AG10803 (cell line): Measurements from ENCODE around the gene ALG3.

Source experiments
- DNase-seq: peaks from one replicate; pipeline ENCODE4 v3.0.0; 2010; ENCODE audit warnings: low read depth
- H3K4me3 ChIP-seq: 2 replicates; pipeline ENCODE4 v1.5.1; 2011; ENCODE audit warnings: mild to moderate bottlenecking, low read length, control low read depth
- TF ChIP-seq, protein P1 (sequence below): conservative IDR thresholded peaks from 2 replicates; pipeline ENCODE4 v1.5.1; 2011; ENCODE audit warnings: mild to moderate bottlenecking, low read length, control low read depth, inconsistent platforms

Gene ALG3

DNA sequence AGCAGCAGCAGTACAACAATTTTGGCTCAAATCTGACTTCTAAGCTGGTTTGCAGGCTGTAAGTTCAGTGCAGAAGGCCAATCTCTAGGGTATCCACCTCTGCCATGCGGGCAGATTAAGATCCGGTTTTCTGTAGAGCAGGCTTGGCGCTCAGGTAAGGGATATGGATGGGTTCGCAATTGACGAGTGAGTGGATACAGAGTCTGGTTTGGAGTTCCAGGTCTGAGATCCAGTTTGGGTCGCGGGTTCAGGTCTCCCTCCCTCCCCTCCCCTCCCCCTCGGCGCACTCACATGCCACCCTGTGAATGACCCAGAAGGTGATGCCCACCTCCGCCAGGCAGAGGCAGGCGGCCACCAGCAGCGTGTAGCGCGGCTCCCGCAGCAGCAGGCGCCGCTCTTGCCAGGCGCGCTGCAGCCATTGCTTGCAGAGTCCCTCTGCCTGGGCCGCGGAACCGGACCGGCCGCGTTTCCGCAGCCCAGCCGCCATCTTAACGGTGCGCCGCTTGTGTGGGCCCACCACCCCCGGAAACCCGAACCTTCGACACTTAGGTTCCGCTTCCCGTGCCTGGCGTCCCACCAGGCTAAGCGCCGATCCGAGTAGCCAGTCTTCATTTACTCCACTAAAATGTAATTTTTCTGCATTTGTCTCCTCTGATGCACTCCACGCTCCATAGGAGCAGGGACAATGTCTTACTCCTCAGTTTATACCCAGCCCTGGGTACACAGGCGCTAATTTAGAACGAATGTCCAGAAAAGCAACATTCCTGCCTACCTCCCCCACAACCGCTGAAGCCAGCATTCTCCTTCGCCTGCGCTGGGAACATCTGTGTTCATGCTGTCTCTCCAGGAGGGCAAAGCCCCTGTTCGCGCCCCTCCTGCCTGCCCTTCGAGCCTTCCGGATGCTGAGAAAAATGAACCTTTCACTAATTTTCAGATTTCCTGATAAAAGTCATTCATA lies at the start of gene ALG3:
Gene ALG3, minus strand, starts transcription at position 509 of the 958 bp plus-strand sequence. Its CDS starts 22 bp downstream, at position 487.
- H3K4me3 ChIP-seq, result peak within 1 kb of the TSS; percentile 100
- TF ChIP-seq, protein P1, sequence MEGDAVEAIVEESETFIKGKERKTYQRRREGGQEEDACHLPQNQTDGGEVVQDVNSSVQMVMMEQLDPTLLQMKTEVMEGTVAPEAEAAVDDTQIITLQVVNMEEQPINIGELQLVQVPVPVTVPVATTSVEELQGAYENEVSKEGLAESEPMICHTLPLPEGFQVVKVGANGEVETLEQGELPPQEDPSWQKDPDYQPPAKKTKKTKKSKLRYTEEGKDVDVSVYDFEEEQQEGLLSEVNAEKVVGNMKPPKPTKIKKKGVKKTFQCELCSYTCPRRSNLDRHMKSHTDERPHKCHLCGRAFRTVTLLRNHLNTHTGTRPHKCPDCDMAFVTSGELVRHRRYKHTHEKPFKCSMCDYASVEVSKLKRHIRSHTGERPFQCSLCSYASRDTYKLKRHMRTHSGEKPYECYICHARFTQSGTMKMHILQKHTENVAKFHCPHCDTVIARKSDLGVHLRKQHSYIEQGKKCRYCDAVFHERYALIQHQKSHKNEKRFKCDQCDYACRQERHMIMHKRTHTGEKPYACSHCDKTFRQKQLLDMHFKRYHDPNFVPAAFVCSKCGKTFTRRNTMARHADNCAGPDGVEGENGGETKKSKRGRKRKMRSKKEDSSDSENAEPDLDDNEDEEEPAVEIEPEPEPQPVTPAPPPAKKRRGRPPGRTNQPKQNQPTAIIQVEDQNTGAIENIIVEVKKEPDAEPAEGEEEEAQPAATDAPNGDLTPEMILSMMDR, result no peak
- DNase-seq, result peak; percentile 88

DNA sequence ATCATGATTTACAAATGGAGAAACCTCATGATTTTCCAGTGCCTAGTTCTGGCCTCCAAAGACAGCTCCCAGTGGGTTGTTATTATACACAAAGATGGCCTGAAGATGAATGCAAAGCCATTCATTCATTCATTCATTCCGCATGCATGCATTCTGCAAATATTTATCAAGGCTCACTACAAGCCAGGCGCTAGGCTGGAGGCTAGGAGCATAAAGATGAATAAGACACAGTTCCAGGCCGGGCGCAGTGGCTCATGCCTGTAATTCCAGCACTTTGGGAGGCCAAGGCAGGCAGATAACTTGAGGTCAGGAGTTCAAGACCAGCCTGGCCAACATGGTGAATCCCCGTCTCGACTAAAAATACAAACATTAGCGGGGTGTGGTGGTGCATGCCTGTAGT lies 47.9 kb upstream of the ALG3 start:
- TF ChIP-seq, protein P1, result no peak
- no peak overlapping the region for H3K4me3 ChIP-seq
- no peak for DNase-seq

DNA sequence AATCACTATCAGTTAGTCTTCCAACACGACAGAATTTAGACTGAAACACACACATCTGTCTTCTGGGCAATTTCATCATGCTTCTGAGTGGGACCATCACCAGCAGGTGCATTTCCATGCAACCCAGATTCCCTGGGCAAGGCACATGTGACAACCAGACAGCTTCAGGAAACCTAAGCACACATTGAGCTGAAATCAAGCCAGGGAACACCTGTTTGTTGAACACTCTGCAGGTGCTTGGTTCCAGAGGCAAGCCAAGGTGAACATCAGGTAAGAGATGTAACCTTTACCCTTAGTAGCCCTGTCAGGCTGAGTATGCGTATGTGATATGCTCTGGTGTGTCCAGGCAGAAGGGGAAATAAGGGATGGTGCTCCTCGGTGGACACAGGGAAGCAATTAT lies 47.0 kb upstream of the ALG3 start:
- DNase-seq, result no peak
- H3K4me3 ChIP-seq, result no peak overlapping the region
- TF ChIP-seq, protein P1, result no peak

DNA sequence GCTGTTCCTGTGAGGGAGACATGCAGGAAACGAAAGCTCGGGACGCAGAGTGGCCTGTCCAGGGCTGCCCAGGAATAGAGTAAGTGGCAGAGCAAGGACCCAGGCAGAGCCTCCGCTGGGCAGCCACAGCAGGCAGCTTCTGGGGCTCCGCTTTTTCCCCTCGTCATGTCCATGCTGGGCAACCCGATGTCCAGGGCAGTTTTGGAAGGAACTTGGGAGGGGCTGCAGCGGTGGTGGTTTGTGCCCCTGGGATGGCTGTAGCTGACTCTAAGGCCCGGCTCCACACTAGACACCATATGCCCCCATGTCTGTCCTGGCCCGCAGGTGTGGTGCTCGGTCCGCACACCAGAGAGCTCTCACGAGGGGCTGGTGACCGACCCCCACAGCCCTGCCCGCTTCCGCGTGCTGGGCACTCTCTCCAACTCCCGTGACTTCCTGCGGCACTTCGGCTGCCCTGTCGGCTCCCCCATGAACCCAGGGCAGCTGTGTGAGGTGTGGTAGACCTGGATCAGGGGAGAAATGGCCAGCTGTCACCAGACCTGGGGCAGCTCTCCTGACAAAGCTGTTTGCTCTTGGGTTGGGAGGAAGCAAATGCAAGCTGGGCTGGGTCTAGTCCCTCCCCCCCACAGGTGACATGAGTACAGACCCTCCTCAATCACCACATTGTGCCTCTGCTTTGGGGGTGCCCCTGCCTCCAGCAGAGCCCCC lies 43.1 kb upstream of the ALG3 start:
- DNase-seq, result no peak
- H3K4me3 ChIP-seq, result no peak overlapping the region
- TF ChIP-seq, protein P1, result no peak

DNA sequence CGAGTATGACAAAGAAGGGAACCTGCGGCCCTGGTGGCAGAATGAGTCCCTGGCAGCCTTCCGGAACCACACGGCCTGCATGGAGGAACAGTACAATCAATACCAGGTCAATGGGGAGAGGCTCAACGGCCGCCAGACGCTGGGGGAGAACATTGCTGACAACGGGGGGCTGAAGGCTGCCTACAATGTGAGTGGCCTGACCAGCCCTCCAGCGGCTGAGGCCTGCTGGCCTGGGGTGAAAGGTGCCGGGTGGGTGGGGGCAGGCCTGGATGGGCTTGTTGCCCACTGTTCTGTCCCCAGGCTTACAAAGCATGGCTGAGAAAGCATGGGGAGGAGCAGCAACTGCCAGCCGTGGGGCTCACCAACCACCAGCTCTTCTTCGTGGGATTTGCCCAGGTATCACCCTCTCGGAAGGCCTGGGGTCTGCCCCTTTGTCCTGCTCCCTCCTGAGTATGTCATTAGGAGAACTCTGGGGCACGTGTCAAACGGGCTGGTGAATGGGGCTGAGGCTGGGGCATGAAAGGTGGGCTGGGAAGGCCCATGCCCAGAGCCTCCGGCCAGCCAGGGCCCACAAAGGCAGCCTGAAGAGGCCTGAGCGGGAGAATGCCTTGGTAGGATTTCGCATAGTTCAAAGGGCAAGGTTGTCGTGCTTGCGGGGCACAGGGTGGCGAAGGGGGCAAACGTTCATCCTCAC lies 42.4 kb upstream of the ALG3 start:
- H3K4me3 ChIP-seq, result no peak overlapping the region
- DNase-seq, result no peak
- TF ChIP-seq, protein P1, result no peak

DNA sequence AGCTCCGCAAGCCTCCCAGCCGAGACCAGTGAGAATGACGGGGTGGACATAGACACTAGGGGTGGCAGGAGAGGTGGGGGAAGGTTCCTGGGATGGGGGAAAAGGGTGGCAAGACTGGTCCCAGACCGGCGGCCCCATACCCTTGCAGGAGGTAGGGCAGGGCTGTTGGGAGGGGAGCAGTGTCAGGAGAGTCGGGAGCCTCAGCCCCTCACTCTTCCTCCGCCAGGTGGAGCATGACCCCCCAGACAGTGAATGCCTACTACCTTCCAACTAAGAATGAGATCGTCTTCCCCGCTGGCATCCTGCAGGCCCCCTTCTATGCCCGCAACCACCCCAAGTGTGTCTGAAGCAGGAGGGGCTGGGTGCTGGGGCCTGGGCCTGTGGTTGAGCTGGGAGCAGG lies 41.6 kb upstream of the ALG3 start:
- no peak overlapping the region for H3K4me3 ChIP-seq
- no peak for DNase-seq

More for the DNA sequence above, 41.6 kb upstream of the ALG3 start:
- TF ChIP-seq, protein P1, result no peak
